Endothelial cell of umbilical vein (primary cell): ENCODE data around the gene HPDL. TPM values are rescaled to one million over a fixed set of nuclear protein-coding genes. Genes with fewer than 3 reads are reported as not detected.

ENCODE experiments used
- BruUV-seq: library from RNA; stranded (reverse); fragments of 400-500 nt; replicated peaks from 2 replicates; lab custom pipeline; 2021; lab: Mats Ljungman, UMichigan
- CTCF ChIA-PET: fragments of 300-600, 350-600 bp; sonication (Branson Sonifier 250); formaldehyde crosslinking; loops from one replicate; lab custom pipeline; 2021; ENCODE audit warnings: antibody characterized with exemption, inconsistent platforms; lab: Charles Lee
- POLR2A ChIA-PET: fragments of 300-600, 350-600 bp; sonication (Branson Sonifier 250); formaldehyde crosslinking; loops from one replicate; lab custom pipeline; 2021; ENCODE audit warnings: antibody characterized with exemption, inconsistent platforms; lab: Charles Lee
- DNase-seq: peaks from one replicate; pipeline ENCODE4 v3.0.0-alpha.2; 2011; ENCODE audit warnings: low read depth, low spot score
- FAIRE-seq: peaks from 2 replicates; lab custom pipeline; 2011; peaks lifted over from hg19 to GRCh38; lab: Jason Lieb, UNC
- H2AFZ ChIP-seq: 2 replicates; pipeline ENCODE4 v1.6.0; 2012; ENCODE audit warnings: low read depth, low read length, control low read depth, inconsistent platforms
- H3K27ac ChIP-seq: 2 replicates; pipeline ENCODE4 v1.5.1; 2011; ENCODE audit warnings: low read depth, mild to moderate bottlenecking, control low read depth, low read length, moderate library complexity; ENCODE audit not compliant: insufficient read depth
- H3K27me3 ChIP-seq, 2 experiments: 2 replicates each; pipeline versions ENCODE4 v1.6.0 to v1.6.1; 2011; ENCODE audit warnings: low read length in 2 of 2, mixed read lengths in 1 of 2; ENCODE audit not compliant: control insufficient read depth in 2 of 2, insufficient read depth in 2 of 2
- H3K36me3 ChIP-seq, 2 experiments: 2 replicates in 1 of 2; 3 replicates in 1 of 2; pipeline ENCODE4 v1.5.1; 2011; ENCODE audit warnings: low read length in 2 of 2, mild to moderate bottlenecking in 1 of 2, moderate library complexity in 1 of 2; ENCODE audit not compliant: control insufficient read depth in 2 of 2, insufficient read depth in 2 of 2; ENCODE audit errors: extremely low read depth in 1 of 2
- H3K4me1 ChIP-seq: 3 replicates; pipeline ENCODE4 v1.5.1; 2011; ENCODE audit warnings: mild to moderate bottlenecking, low read length; ENCODE audit not compliant: control insufficient read depth, insufficient read depth; ENCODE audit errors: extremely low read depth
- H3K4me2 ChIP-seq: 2 replicates; pipeline ENCODE4 v1.6.1; 2011; ENCODE audit warnings: low read length, control low read depth, mixed read lengths; ENCODE audit not compliant: insufficient read depth
- H3K4me3 ChIP-seq, 3 experiments: fragments of 200-600 bp in 1 of 3; sonication (generic), shearing (Covaris generic) in 1 of 3; replicated peaks in 1 of 3; 2 replicates each; pipeline ENCODE4 v1.5.1; 2011 to 2016; ENCODE audit warnings: control low read depth in 3 of 3, low read length in 3 of 3, mild to moderate bottlenecking in 2 of 3, inconsistent platforms in 1 of 3, low read depth in 1 of 3, moderate library complexity in 1 of 3; ENCODE audit not compliant: insufficient read depth in 1 of 3
- H3K79me2 ChIP-seq: 2 replicates; pipeline ENCODE4 v1.6.0; 2012; ENCODE audit warnings: low read length, inconsistent platforms; ENCODE audit not compliant: control insufficient read depth, insufficient read depth
- H3K9ac ChIP-seq: replicated peaks from 2 replicates; pipeline ENCODE3; 2011; ENCODE audit warnings: low read length, control low read depth; ENCODE audit not compliant: insufficient read depth; ENCODE audit errors: extremely low read depth
- H3K9me1 ChIP-seq: replicated peaks from 3 replicates; pipeline ENCODE4 v1.6.0; 2011; ENCODE audit warnings: mild to moderate bottlenecking, low read length; ENCODE audit not compliant: control insufficient read depth, insufficient read depth; ENCODE audit errors: extremely low read depth
- H3K9me3 ChIP-seq: replicated peaks from 2 replicates; pipeline ENCODE4 v1.5.1; 2012; ENCODE audit warnings: low read length, inconsistent platforms; ENCODE audit not compliant: control insufficient read depth, insufficient read depth
- H4K20me1 ChIP-seq: replicated peaks from 2 replicates; pipeline ENCODE3; 2011; ENCODE audit warnings: mild to moderate bottlenecking, low read length; ENCODE audit not compliant: control insufficient read depth, insufficient read depth; ENCODE audit errors: extremely low read depth
- CTCF ChIP-seq, 2 donors: IDR thresholded peaks; 1 replicate in 1 of 2; 2 replicates in 1 of 2; pipeline ENCODE4 v1.5.1; 2011; ENCODE audit warnings: low read length in 2 of 2, mild to moderate bottlenecking in 2 of 2, moderate library complexity in 2 of 2, control low read depth in 1 of 2, inconsistent platforms in 1 of 2, low read depth in 1 of 2; ENCODE audit not compliant: insufficient read depth in 1 of 2; ENCODE audit errors: extremely low read depth in 1 of 2
- EZH2 ChIP-seq: IDR thresholded peaks from 2 replicates; pipeline ENCODE4 v1.6.1; 2012; ENCODE audit warnings: borderline replicate concordance, low read depth, mild to moderate bottlenecking, moderate library complexity, low read length, inconsistent platforms; ENCODE audit not compliant: severe bottlenecking
- FOS ChIP-seq: IDR thresholded peaks from 2 replicates; pipeline ENCODE4 v1.6.1; 2011; ENCODE audit warnings: mild to moderate bottlenecking, low read length, moderate library complexity, borderline replicate concordance; ENCODE audit not compliant: insufficient read depth
- GATA2 ChIP-seq: IDR thresholded peaks from 2 replicates; pipeline ENCODE4 v1.7.0; 2011; ENCODE audit warnings: low read depth, mild to moderate bottlenecking, moderate library complexity, mixed read lengths, low read length; ENCODE audit not compliant: insufficient read length, insufficient read depth
- JUN ChIP-seq: IDR thresholded peaks from 2 replicates; pipeline ENCODE4 v1.6.1; 2011; ENCODE audit warnings: borderline replicate concordance, low read depth; ENCODE audit not compliant: insufficient read length, insufficient read depth
- MAX ChIP-seq: IDR thresholded peaks from 2 replicates; pipeline ENCODE4 v1.6.1; 2011; ENCODE audit not compliant: insufficient read depth, insufficient read length
- MYC ChIP-seq: IDR thresholded peaks from one replicate; pipeline ENCODE4 v1.6.1; 2011; ENCODE audit warnings: mild to moderate bottlenecking, low read depth, low read length
- POLR2A ChIP-seq: IDR thresholded peaks from 2 replicates; pipeline ENCODE4 v1.6.1; 2012; ENCODE audit warnings: low read depth, mild to moderate bottlenecking, control low read depth, low read length
- POLR2AphosphoS5 ChIP-seq: IDR thresholded peaks from 2 replicates; pipeline ENCODE4 v1.6.1; 2012; ENCODE audit warnings: low read depth, mild to moderate bottlenecking, control low read depth, low read length, moderate library complexity; ENCODE audit not compliant: insufficient read depth
- dilution Hi-C: fragments of 300-500 bp; cut with MboI; formaldehyde crosslinking; loops from one replicate; pipeline ENCODE4 v1.15.0; 2019; ENCODE audit warnings: low sequenced_read_pairs; ENCODE audit not compliant: extremely low pct_ligation_motif_present
- intact Hi-C: fragments of 100-400 bp; cut with micrococcal nuclease; formaldehyde crosslinking; loops from one replicate; pipeline ENCODE4 v1.10.0; 2022
- polyA plus RNA-seq, 4 experiments: library from polyadenylated mRNA; depleted of rRNA in 3 of 4; stranded (reverse) in 3 of 4; unstranded in 1 of 4; fragments of >200 nt; gene quantifications; 2 replicates each; pipeline versions ENCODE4 v1.2.1 to v1.2.3, GENCODE V29; 2011 to 2012; ENCODE audit warnings: missing spikeins in 1 of 4
- total RNA-seq: library from RNA; stranded (reverse); gene quantifications from 2 replicates; pipeline ENCODE4 v1.2.3, GENCODE V29; 2021

Gene HPDL
- total and polyA plus RNA-seq, 2 donors (not counting 3 experiments of a cell fraction or from before 2014, with no cell fraction given) = 3.4 to 5.9 TPM

- H2AFZ ChIP-seq = no peak overlapping the region
- DNase-seq (no peak), FAIRE-seq (no peak)
- intact Hi-C loops (no loop called here), dilution Hi-C loops (no loop called here)
- no peaks in the 10 kb centered on the region for H3K79me2 ChIP-seq
- no peak overlapping the region for H3K4me2 ChIP-seq
- CTCF ChIA-PET = interaction anchor here (1.1 to 2.7 kb wide), 6 partner anchors 9 to 144 kb away, joined by 3 to 10 read pairs (median 5); partner anchors contain the start of genes HPDL, MUTYH and TOE1
- H3K9ac ChIP-seq = no peak overlapping the region
- no peaks in the 10 kb centered on the region for H3K9me1 ChIP-seq
- H3K9me3 ChIP-seq = no peaks in the 10 kb centered on the region
- no peak overlapping the region for H3K27ac ChIP-seq
- no peak overlapping the region for H3K4me3 ChIP-seq
- H4K20me1 ChIP-seq = no peaks in the 10 kb centered on the region
- no TSS peak for BruUV-seq
- H3K36me3 ChIP-seq = no peaks in the 10 kb centered on the region
- no peaks in the 10 kb centered on the region for H3K4me1 ChIP-seq
- no peak for TF ChIP-seq GATA2
- TF ChIP-seq POLR2A = no peak
- no peak for TF ChIP-seq POLR2AphosphoS5
- TF ChIP-seq FOS = no peak
- no peak for TF ChIP-seq EZH2
- no peak for TF ChIP-seq JUN
- no peak for TF ChIP-seq MAX
- TF ChIP-seq MYC = no peak
- TF ChIP-seq CTCF (IDR thresholded peaks at IDR 0.05; ENCODE audit: extremely low read depth in 1 of 2, insufficient read depth in 1 of 2, low read depth in 1 of 2, low read length in 2 of 2) = no peak
- POLR2A ChIA-PET = interaction anchor here (1.2 kb wide), 1 partner anchor 10 kb away, joined by 5 read pairs; the partner anchor contains the start of genes MUTYH and TOE1
- no peaks in the 10 kb centered on the region for H3K27me3 ChIP-seq
Measured at GRCh38 chr1:45348966-45349677, 22.4 kb downstream of the HPDL start.
